ENCODE data around the gene HM13. TPM values are rescaled to one million over a fixed set of nuclear protein-coding genes. Genes with fewer than 3 reads are reported as not detected.

HM13 gene
- total and polyA plus RNA-seq, 2 of the 13 experiments (the other 11 are each of a cell fraction or from before 2014, with no cell fraction given): 118 to 243 TPM

DNA sequence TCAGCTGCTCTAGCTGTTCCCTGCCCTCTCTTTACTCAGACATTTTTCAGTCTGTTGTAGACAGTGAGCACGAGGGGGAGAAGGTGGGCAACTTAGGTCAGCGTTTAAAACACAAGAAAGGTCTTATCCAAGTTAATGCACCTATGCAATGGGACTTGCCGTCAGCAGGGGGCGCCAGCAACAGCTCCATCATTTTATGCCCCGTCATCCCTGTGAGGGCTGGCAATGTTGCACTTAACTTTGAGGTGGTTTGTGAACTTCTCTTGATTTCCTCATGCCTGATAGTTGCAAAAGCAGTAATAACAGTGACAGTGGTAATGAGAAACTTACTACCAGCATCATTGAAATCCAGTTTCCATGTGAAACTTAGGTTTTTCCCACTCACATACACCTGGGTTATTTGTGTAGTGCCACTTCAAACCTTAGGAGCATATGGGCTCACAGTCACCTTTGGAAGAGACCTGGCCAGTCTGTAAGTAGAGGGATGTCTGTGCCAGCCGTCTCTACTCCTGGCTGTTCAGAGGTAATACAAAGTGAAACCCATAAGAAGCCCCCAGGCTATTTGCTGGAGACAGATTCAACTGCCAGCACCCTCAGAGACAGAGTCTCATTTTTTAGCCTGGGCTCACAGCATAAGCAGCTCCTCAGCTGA lies 46.0 kb downstream of the HM13 start (continued):
- TF ChIP-seq, protein P1, sequence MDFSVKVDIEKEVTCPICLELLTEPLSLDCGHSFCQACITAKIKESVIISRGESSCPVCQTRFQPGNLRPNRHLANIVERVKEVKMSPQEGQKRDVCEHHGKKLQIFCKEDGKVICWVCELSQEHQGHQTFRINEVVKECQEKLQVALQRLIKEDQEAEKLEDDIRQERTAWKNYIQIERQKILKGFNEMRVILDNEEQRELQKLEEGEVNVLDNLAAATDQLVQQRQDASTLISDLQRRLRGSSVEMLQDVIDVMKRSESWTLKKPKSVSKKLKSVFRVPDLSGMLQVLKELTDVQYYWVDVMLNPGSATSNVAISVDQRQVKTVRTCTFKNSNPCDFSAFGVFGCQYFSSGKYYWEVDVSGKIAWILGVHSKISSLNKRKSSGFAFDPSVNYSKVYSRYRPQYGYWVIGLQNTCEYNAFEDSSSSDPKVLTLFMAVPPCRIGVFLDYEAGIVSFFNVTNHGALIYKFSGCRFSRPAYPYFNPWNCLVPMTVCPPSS (IDR thresholded peaks at IDR 0.05): no peak
- no peak for TF ChIP-seq PAWR (CRISPR knock-in tag; IDR thresholded peaks at IDR 0.05; ENCODE audit: borderline replicate concordance)
- TF ChIP-seq, protein P2, sequence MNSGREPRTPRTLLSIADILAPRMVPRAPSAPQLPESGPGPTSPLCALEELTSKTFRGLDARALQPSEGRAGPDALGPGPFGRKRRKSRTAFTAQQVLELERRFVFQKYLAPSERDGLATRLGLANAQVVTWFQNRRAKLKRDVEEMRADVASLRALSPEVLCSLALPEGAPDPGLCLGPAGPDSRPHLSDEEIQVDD (CRISPR knock-in tag; IDR thresholded peaks at IDR 0.05; ENCODE audit: borderline replicate concordance): 0 out of 2 replicates have a peak, but pooled peaks have one; percentile 43
- TF ChIP-seq, protein P3, sequence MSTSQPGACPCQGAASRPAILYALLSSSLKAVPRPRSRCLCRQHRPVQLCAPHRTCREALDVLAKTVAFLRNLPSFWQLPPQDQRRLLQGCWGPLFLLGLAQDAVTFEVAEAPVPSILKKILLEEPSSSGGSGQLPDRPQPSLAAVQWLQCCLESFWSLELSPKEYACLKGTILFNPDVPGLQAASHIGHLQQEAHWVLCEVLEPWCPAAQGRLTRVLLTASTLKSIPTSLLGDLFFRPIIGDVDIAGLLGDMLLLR (CRISPR knock-in tag; IDR thresholded peaks at IDR 0.05): 0 out of 2 replicates have a peak, but pooled peaks have one; percentile 25
- no peak for TF ChIP-seq IKZF1 (IDR thresholded peaks at IDR 0.05)
- TF ChIP-seq ETV6 (CRISPR knock-in tag; conservative IDR thresholded peaks at IDR 0.05): no peak
- TF ChIP-seq NFKB2 (CRISPR knock-in tag; IDR thresholded peaks at IDR 0.05; ENCODE audit: borderline replicate concordance): no peak
- no peak for TF ChIP-seq ZNF354B (CRISPR knock-in tag; IDR thresholded peaks at IDR 0.05)
- no peak; the same call in 1 of the 2 replicates for TF ChIP-seq ZNF441 (CRISPR knock-in tag; IDR thresholded peaks at IDR 0.05; ENCODE audit: borderline replicate concordance)
- TF ChIP-seq, protein P4, sequence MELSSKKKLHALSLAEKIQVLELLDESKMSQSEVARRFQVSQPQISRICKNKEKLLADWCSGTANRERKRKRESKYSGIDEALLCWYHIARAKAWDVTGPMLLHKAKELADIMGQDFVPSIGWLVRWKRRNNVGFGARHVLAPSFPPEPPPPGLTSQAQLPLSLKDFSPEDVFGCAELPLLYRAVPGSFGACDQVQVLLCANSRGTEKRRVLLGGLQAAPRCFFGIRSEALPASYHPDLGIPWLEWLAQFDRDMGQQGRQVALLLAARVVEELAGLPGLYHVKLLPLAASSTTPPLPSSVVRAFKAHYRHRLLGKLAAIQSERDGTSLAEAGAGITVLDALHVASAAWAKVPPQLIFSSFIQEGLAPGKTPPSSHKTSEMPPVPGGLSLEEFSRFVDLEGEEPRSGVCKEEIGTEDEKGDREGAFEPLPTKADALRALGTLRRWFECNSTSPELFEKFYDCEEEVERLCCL (CRISPR knock-in tag; IDR thresholded peaks at IDR 0.05; ENCODE audit: borderline replicate concordance): no peak
- TF ChIP-seq FLYWCH1 (CRISPR knock-in tag; IDR thresholded peaks at IDR 0.05): no peak
- no peak for TF ChIP-seq ZSCAN21 (CRISPR knock-in tag; IDR thresholded peaks at IDR 0.05; ENCODE audit: borderline replicate concordance)
- TF ChIP-seq TP53 (CRISPR knock-in tag; conservative IDR thresholded peaks at IDR 0.05): no peak
- TF ChIP-seq EP300 (IDR thresholded peaks at IDR 0.05; ENCODE audit: low read depth in 2 of 2, low read length in 2 of 2): peak in 1 of 2 experiments; percentile 33; a peak in 1 of 4 replicates
- peak; percentile 67 for TF ChIP-seq EP300 (CRISPR knock-in tag; IDR thresholded peaks at IDR 0.05; ENCODE audit: borderline replicate concordance)
- no peak for TF ChIP-seq SUZ12 (IDR thresholded peaks at IDR 0.05; ENCODE audit: low read depth, low read length)
- TF ChIP-seq ZNF235 (CRISPR knock-in tag; IDR thresholded peaks at IDR 0.05; ENCODE audit: borderline replicate concordance): no peak

All from HepG2 (cell line).